Adrenal gland (tissue), 12 donors: ENCODE results near the gene CYSRT1. TPM values are rescaled to one million over a fixed set of nuclear protein-coding genes. Genes with fewer than 3 reads are reported as not detected.

Source experiments
- DNase-seq, 7 donors: peaks; one replicate each; pipeline ENCODE4 v3.0.0-alpha.2; 2019 to 2020
- H3K27ac ChIP-seq, 5 donors: fragments of 200-600 bp; sonication (generic) in 4 of 5; 1 replicate in 3 of 5; 2 replicates in 2 of 5; pipeline versions ENCODE4 v1.5.1 to v1.8.0; 2016 to 2020; ENCODE audit warnings: mild to moderate bottlenecking in 1 of 5
- H3K27me3 ChIP-seq: fragments of 200-600 bp; 2 replicates; pipeline ENCODE4 v1.8.0; 2021
- H3K36me3 ChIP-seq, 2 donors: fragments of 200-600 bp; replicated peaks in 1 of 2; 1 replicate in 1 of 2; 2 replicates in 1 of 2; pipeline versions ENCODE4 v1.5.1 to v1.8.0; 2018 to 2022
- H3K4me1 ChIP-seq, 2 donors: fragments of 200-600 bp; replicated peaks in 1 of 2; 1 replicate in 1 of 2; 2 replicates in 1 of 2; pipeline versions ENCODE4 v1.5.1 to v1.8.0; 2018 to 2021
- H3K4me3 ChIP-seq, 4 donors: fragments of 200-600 bp; sonication (generic) in 3 of 4; one replicate each; pipeline ENCODE4 v1.5.1; 2016 to 2018
- H3K9me3 ChIP-seq, 3 donors: fragments of 200-600 bp; sonication (generic) in 1 of 3; replicated peaks in 1 of 3; 1 replicate in 2 of 3; 2 replicates in 1 of 3; pipeline versions ENCODE4 v1.5.1 to v1.8.0; 2016 to 2021
- POLR2A ChIP-seq, 2 donors: fragments of 450-650 bp; IDR thresholded peaks; one replicate each; pipeline ENCODE4 v1.6.1; 2017; ENCODE audit warnings: antibody characterized with exemption in 2 of 2, mild to moderate bottlenecking in 2 of 2, moderate library complexity in 1 of 2
- WGBS, 4 donors: extraction: QIAGEN DNeasy Blood & Tissue Kit in 2 of 4; methylation state at CpG; one replicate each; pipeline versions ENCODE4 v1.1.5 to v1.1.7; 2013 to 2017; 5-methylcytosine and 5-hydroxymethylcytosine counted together
- intact Hi-C, 2 donors: fragments of 100-400 bp; cut with DNase I; formaldehyde crosslinking; loops; one replicate each; pipeline versions ENCODE4 v1.14.1 to v1.15.0; 2022 to 2023
- polyA plus RNA-seq, 3 donors: library from polyadenylated mRNA; stranded (reverse); fragments of 200-250 nt in 2 of 3; fragments of 350-450 nt in 1 of 3; fragmentation: Illumina TruSeq in 1 of 3; extraction: RNeasy Lipid Tissue Mini Kit (QIAGEN cat#74804) in 1 of 3; gene quantifications; one replicate each; pipeline ENCODE4 v1.2.3, GENCODE V29; 2013 to 2014
- total RNA-seq, 9 donors: library from RNA; depleted of rRNA in 4 of 9; stranded (reverse); fragments of >200 nt in 4 of 9; fragments of 120-200 nt in 1 of 9; fragmentation: NEBNext Ultra II Directional in 1 of 9; extraction: Animal tissue kit (Norgen Biotek cat#: 25700) in 1 of 9; gene quantifications; one replicate each; pipeline versions ENCODE4 v1.1.0 to v1.2.4, GENCODE V29; 2013 to 2023
- TF ChIP-seq, protein P1 (sequence below), 6 experiments: fragments of 450-650 bp in 4 of 6; fragments of 200-600 bp in 2 of 6; sonication (generic) in 1 of 6; IDR thresholded peaks; 1 replicate in 5 of 6; 2 replicates in 1 of 6; pipeline versions ENCODE4 v1.5.1 to v1.8.0; 2016 to 2021; ENCODE audit warnings: antibody characterized with exemption in 6 of 6, mild to moderate bottlenecking in 2 of 6, moderate library complexity in 1 of 6
- donor health status: healthy with polysubstance abuse.
- donor health status: Bipolar disorder and iron deficiency.
- donor health status: DM: yes; HTN: yes; CAD: no.
- donor health status: DM: no; HTN: no; CAD: no.
- donor health status: DM: no; HTN: no; CAD: no.
- donor health status: DM: yes; HTN: yes; CAD: no.

CYSRT1 gene
- total and polyA plus RNA-seq, 12 donors = 0.56 to 4.6 (median 1.7) TPM; not detected in 1

DNA sequence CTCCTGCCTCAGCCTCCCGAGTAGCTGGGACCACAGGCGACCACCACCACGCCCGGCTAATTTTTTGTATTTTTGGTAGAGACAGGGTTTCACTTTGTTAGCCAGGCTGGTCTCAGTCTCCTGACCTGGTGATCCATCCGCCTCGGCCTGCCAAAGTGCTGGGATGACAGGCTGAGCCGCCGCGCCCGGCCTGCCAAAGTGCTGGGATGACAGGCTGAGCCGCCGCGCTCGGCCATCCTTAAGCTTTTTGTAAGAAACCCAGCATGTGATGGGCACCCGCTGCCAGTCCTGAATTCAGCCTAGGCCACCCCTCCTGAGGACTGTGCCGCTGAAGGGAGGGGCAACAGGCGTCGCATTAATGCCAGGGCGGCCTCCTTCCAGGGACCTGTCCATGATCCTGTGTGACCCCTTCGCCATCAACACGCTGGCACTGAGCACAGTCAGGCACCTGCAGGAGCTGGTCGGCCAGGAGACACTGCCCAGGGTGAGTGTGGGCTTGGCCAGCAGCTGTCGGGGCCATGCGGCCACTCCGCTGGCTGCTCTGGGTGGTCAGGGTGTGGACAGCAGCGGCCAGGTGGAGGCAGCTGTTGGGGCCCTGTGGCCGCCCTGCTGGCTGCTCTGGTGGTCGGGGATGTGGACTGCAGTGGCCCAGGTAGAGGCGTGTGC is 40.7 kb downstream of the CYSRT1 start:
- TF ChIP-seq POLR2A (IDR thresholded peaks at IDR 0.05) = no peak
- TF ChIP-seq, protein P1, sequence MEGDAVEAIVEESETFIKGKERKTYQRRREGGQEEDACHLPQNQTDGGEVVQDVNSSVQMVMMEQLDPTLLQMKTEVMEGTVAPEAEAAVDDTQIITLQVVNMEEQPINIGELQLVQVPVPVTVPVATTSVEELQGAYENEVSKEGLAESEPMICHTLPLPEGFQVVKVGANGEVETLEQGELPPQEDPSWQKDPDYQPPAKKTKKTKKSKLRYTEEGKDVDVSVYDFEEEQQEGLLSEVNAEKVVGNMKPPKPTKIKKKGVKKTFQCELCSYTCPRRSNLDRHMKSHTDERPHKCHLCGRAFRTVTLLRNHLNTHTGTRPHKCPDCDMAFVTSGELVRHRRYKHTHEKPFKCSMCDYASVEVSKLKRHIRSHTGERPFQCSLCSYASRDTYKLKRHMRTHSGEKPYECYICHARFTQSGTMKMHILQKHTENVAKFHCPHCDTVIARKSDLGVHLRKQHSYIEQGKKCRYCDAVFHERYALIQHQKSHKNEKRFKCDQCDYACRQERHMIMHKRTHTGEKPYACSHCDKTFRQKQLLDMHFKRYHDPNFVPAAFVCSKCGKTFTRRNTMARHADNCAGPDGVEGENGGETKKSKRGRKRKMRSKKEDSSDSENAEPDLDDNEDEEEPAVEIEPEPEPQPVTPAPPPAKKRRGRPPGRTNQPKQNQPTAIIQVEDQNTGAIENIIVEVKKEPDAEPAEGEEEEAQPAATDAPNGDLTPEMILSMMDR (IDR thresholded peaks at IDR 0.05) = no peak
- H3K9me3 ChIP-seq = no peaks in the 10 kb centered on the region
- DNase-seq = peak in 2 of 7 donors; percentile 15 to 23
- H3K4me1 ChIP-seq = peaks cover 4 to 16% of the 10 kb centered on the region in 2 donors
- peaks cover 0 to 31% of the 10 kb centered on the region in 2 donors for H3K36me3 ChIP-seq
- intact Hi-C loops = no loop called here
- H3K27ac ChIP-seq = no peak overlapping the region
- H3K4me3 ChIP-seq = no peak overlapping the region
- H3K27me3 ChIP-seq = no peaks in the 10 kb centered on the region
- WGBS, 4 donors = 84 to 96% (median 94%) methylated on average over 11 to 29 of the region's 29 CpGs

DNA sequence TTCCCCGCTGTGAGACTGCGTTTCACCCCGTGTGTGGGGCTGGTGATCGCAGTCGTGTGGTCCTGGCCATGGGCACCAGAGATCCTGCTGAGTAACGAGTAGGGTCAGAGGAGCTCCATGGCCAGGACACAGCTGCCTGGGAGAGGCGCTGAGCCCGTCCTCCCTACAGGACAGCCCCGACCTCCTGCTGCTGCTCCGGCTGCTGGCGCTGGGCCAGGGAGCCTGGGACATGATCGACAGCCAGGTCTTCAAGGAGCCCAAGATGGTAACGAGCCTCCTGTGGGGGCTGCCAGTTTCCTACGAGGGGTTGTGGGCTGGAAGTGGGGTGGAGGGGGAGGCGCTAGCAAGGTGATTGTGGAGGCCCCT is 41.2 kb downstream of the CYSRT1 start:
- DNase-seq = peak in 3 of 7 donors; percentile 16 to 25 (median 23)
- no peak for TF ChIP-seq POLR2A (IDR thresholded peaks at IDR 0.05)
- TF ChIP-seq, protein P1 (IDR thresholded peaks at IDR 0.05) = no peak

DNA sequence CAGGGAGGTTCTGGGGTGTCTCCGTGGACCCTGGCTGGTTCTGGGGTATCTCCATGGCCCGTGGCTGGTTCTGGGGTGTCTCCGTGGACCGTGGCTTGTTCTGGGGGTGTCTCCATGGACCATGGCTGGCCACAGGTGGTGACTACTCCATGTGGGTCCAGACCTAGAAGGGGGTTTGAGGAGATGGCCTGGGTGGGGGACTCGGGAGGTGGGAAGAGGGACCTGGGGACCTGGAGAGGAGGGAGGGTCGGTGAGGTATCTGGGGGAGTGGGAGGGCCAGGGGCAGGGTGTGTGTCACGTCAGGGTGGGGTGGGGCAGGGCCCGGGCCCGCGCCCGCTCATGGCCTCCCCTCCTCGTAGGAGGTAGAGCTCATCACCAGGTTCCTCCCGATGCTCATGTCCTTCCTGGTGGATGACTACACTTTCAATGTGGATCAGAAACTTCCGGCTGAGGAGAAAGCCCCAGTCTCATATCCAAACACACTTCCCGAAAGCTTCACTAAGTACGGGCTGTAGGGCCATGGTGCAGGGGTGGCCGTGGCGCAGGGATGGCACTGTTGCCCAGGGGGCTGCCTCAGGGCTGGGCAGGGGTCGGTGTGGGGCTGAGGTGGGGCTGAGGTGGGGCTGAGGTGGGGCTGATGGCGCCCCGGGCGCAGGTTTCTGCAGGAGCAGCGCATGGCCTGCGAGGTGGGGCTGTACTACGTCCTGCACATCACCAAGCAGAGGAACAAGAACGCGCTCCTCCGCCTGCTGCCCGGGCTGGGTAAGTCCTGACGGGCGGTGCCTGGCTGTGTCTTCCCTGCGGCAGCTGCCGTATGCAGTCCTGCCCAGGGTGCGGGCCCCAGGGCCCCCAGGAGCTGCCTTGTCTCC is 41.8 kb downstream of the CYSRT1 start:
- Histone ChIP-seq H3K36me3 (peaks cover 0 to 37% of the 10 kb centered on the region in 2 donors), H3K4me1 (peaks cover 4 to 16% of the 10 kb centered on the region in 2 donors), H3K27me3 (no peaks in the 10 kb centered on the region), H3K9me3 (no peaks in the 10 kb centered on the region), H3K27ac (no peak overlapping the region), H3K4me3 (no peak overlapping the region)
- no peak for DNase-seq
- WGBS, 4 donors = 84 to 95% (median 89%) methylated on average over 14 to 34 of the region's 34 CpGs
- no peak for TF ChIP-seq POLR2A (IDR thresholded peaks at IDR 0.05)
- TF ChIP-seq, protein P1 (IDR thresholded peaks at IDR 0.05) = no peak
- intact Hi-C loops = no loop called here

More for the DNA sequence above, 41.2 kb downstream of the CYSRT1 start:
- Histone ChIP-seq H3K9me3 (no peaks in the 10 kb centered on the region), H3K27ac (no peak overlapping the region), H3K36me3 (peaks cover 0 to 35% of the 10 kb centered on the region in 2 donors), H3K4me3 (no peak overlapping the region), H3K27me3 (no peaks in the 10 kb centered on the region), H3K4me1 (peaks cover 4 to 16% of the 10 kb centered on the region in 2 donors)
- intact Hi-C loops = no loop called here
- WGBS, 4 donors = 75 to 91% (median 82%) methylated on average over 11 to 15 of the region's 15 CpGs

DNA sequence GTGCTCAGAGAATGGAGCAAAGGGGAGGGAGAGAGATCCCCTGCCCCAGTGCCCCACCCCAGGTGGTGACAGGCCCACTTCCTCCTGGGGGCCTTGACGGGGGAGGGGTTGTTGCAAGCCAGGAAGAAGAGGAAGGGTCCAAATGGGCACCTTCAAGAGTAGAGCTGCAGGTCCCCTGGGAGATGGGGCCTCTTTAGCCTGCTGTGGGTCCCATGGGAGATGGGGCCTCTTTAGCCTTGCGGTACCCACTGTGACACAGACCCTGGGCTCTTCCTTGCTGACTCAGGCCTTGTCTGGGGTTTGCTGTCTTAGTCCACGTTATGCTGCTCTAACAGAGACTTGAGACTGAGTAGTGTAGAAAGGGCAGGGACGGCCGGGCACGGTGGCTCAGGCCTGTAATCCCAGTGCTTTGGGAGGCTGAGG is 43.0 kb downstream of the CYSRT1 start:
- intact Hi-C loops = no loop called here
- peaks cover 0 to 48% of the 10 kb centered on the region in 2 donors for H3K36me3 ChIP-seq
- TF ChIP-seq POLR2A (IDR thresholded peaks at IDR 0.05) = no peak
- TF ChIP-seq, protein P1 (IDR thresholded peaks at IDR 0.05) = no peak
- H3K4me3 ChIP-seq = no peak overlapping the region
- H3K27me3 ChIP-seq = no peaks in the 10 kb centered on the region
- WGBS, 4 donors = 81 to 93% (median 87%) methylated on average over 6 of the region's 6 CpGs
- H3K4me1 ChIP-seq = peaks cover 4 to 16% of the 10 kb centered on the region in 2 donors
- peak in 1 of 7 donors; percentile 22 for DNase-seq
- H3K27ac ChIP-seq = peak overlapping the region in 1 of 5 donors; percentile 81
- no peaks in the 10 kb centered on the region for H3K9me3 ChIP-seq
